Smooth muscle cell (in vitro differentiated cells): ENCODE results near the gene CXCL10. TPM values are rescaled to one million over a fixed set of nuclear protein-coding genes. Genes with fewer than 3 reads are reported as not detected.
"Not testable (repeated sequence)": the region's sequence is repeated elsewhere in the genome, so short reads cannot be mapped to it uniquely, and the experiment has no call there.

ENCODE experiments used
- DNase-seq: peaks from one replicate; lab custom pipeline; 2025; ENCODE audit not compliant: unreplicated experiment; lab: John Stamatoyannopoulos, UW
- H2AFZ ChIP-seq: fragments of 200-600 bp; sonication (generic); 2 replicates; pipeline ENCODE4 v1.6.0; 2016; ENCODE audit warnings: antibody characterized with exemption, low read depth, mild to moderate bottlenecking
- H3F3A ChIP-seq: fragments of 200-600 bp; sonication (generic); 2 replicates; pipeline ENCODE4 v1.6.0; 2017; ENCODE audit warnings: antibody characterized with exemption, low read depth
- H3K27ac ChIP-seq: fragments of 200-600 bp; sonication (generic); 2 replicates; pipeline ENCODE4 v1.5.1; 2016; ENCODE audit warnings: low read depth, mild to moderate bottlenecking
- H3K27me3 ChIP-seq: fragments of 200-600 bp; sonication (generic); 2 replicates; pipeline ENCODE4 v1.6.1; 2016; ENCODE audit warnings: low read depth, mild to moderate bottlenecking
- H3K36me3 ChIP-seq: fragments of 200-600 bp; sonication (generic); 2 replicates; pipeline ENCODE4 v1.5.1; 2016; ENCODE audit warnings: low read depth
- H3K4me1 ChIP-seq: fragments of 200-600 bp; sonication (generic); 2 replicates; pipeline ENCODE4 v1.5.1; 2016; ENCODE audit warnings: low read depth
- H3K4me2 ChIP-seq: fragments of 200-600 bp; sonication (generic); 2 replicates; pipeline ENCODE4 v1.6.0; 2016; ENCODE audit warnings: mild to moderate bottlenecking
- H3K4me3 ChIP-seq: fragments of 200-600 bp; sonication (generic); 2 replicates; pipeline ENCODE4 v1.5.1; 2016; ENCODE audit warnings: mild to moderate bottlenecking
- H3K79me2 ChIP-seq: fragments of 200-600 bp; sonication (generic); 2 replicates; pipeline ENCODE4 v1.6.0; 2016; ENCODE audit warnings: low read depth, mild to moderate bottlenecking
- H3K9ac ChIP-seq: fragments of 200-600 bp; sonication (generic); 2 replicates; pipeline ENCODE4 v1.6.0; 2016; ENCODE audit warnings: low read depth
- H3K9me3 ChIP-seq: fragments of 200-600 bp; sonication (generic); replicated peaks from 2 replicates; pipeline ENCODE4 v1.5.1; 2016; ENCODE audit warnings: low read depth
- H4K20me1 ChIP-seq: fragments of 200-600 bp; sonication (generic); 2 replicates; pipeline ENCODE4 v1.6.0; 2016; ENCODE audit warnings: low read depth
- CTCF ChIP-seq: fragments of 200-600 bp; sonication (generic); IDR thresholded peaks from 2 replicates; pipeline ENCODE4 v1.5.1; 2017; ENCODE audit warnings: borderline replicate concordance, mild to moderate bottlenecking, antibody characterized with exemption; ENCODE audit not compliant: insufficient read depth, poor library complexity, severe bottlenecking
- WGBS: methylation state at CpG from one replicate; pipeline ENCODE4 v1.1.7; 2016; ENCODE audit warnings: low lambda C conversion rate; 5-methylcytosine and 5-hydroxymethylcytosine counted together
- polyA plus RNA-seq: library from polyadenylated mRNA; unstranded; fragments of >200 nt; fragmentation: Nextera tagmentation; extraction: Ambion mirVana; gene quantifications from 2 replicates; pipeline ENCODE4 v1.2.1, GENCODE V29; 2016
- total RNA-seq: library from RNA; depleted of rRNA; stranded (reverse); fragments of >200 nt; gene quantifications from 2 replicates; pipeline ENCODE4 v1.2.3, GENCODE V29; 2014

CXCL10 gene
- total and polyA plus RNA-seq, 2 experiments from 2014 or later, result 18.9 to 19.7 TPM

GRCh38 chr4:76002176-76002575 lies 21.1 kb downstream of the CXCL10 start:
- Histone ChIP-seq H3K4me3 (no peak overlapping the region), H3K4me1 (no peaks in the 10 kb centered on the region), H4K20me1 (no peaks in the 10 kb centered on the region), H3K27ac (no peak overlapping the region), H3K79me2 (no peaks in the 10 kb centered on the region), H3K4me2 (no peak overlapping the region), H3K27me3 (no peaks in the 10 kb centered on the region), H3K36me3 (no peaks in the 10 kb centered on the region), H2AFZ (no peak overlapping the region), H3F3A (no peaks in the 10 kb centered on the region), H3K9ac (no peak overlapping the region), H3K9me3 (no peaks in the 10 kb centered on the region)
- TF ChIP-seq CTCF, result no peak
- no peak for DNase-seq
- 77% methylated on average over 4 of the region's 4 CpGs for WGBS

- H3K27me3 ChIP-seq, result no peaks in the 10 kb centered on the region
- H3K79me2 ChIP-seq, result no peaks in the 10 kb centered on the region
- no peaks in the 10 kb centered on the region for H3K36me3 ChIP-seq
- 87% methylated on average over 7 of the region's 7 CpGs for WGBS
- H3K27ac ChIP-seq, result no peak overlapping the region
- DNase-seq, result no peak
- H3K4me1 ChIP-seq, result no peaks in the 10 kb centered on the region
- no peak overlapping the region for H3K4me3 ChIP-seq
- no peaks in the 10 kb centered on the region for H4K20me1 ChIP-seq
- no peak overlapping the region for H2AFZ ChIP-seq
- no peak for TF ChIP-seq CTCF
- no peak overlapping the region for H3K9ac ChIP-seq
- no peaks in the 10 kb centered on the region for H3K9me3 ChIP-seq
- H3F3A ChIP-seq, result no peaks in the 10 kb centered on the region
- no peak overlapping the region for H3K4me2 ChIP-seq
Observed at GRCh38 chr4:76001700-76002099, 21.6 kb downstream of the CXCL10 start.

GRCh38 chr4:76000279-76000678 lies 23.0 kb downstream of the CXCL10 start:
- Histone ChIP-seq H3K36me3 (no peaks in the 10 kb centered on the region), H3F3A (no peaks in the 10 kb centered on the region), H3K27ac (no peak overlapping the region), H3K4me1 (no peaks in the 10 kb centered on the region), H3K27me3 (no peaks in the 10 kb centered on the region), H3K4me2 (no peak overlapping the region), H3K79me2 (no peaks in the 10 kb centered on the region), H3K9me3 (no peaks in the 10 kb centered on the region), H4K20me1 (no peaks in the 10 kb centered on the region), H2AFZ (no peak overlapping the region), H3K4me3 (no peak overlapping the region), H3K9ac (no peak overlapping the region)
- 95% methylated on average over 1 of the region's 1 CpG for WGBS
- TF ChIP-seq CTCF, result no peak
- no peak for DNase-seq

- not testable (repeated sequence) for H3K4me3 ChIP-seq, H3K9me3 ChIP-seq, DNase-seq, H3K79me2 ChIP-seq, H3K27ac ChIP-seq, H3K4me2 ChIP-seq, H3K4me1 ChIP-seq, H3K27me3 ChIP-seq, H3F3A ChIP-seq, H2AFZ ChIP-seq, H3K36me3 ChIP-seq, H3K9ac ChIP-seq, H4K20me1 ChIP-seq
- WGBS, result 73% methylated on average over 2 of the region's 2 CpGs
Observed at GRCh38 chr4:75998525-75999147, 24.7 kb downstream of the CXCL10 start.
